ENCODE results near the gene NOL3. TPM values are rescaled to one million over a fixed set of nuclear protein-coding genes. Genes with fewer than 3 reads are reported as not detected.

NOL3 gene
- total and polyA plus RNA-seq, 8 donors = 11.4 to 492 (median 35.3) TPM

- no peak overlapping the region for H3K27ac ChIP-seq
- peaks cover 0 to 17% (median 0%) of the 10 kb centered on the region in 3 donors for H3K27me3 ChIP-seq
- intact Hi-C loops (cut with DNase I; ENCODE audit: low total_unique reads) = no loop called here
- WGBS, 5 donors = 75 to 95% (median 85%) methylated on average over 2 of the region's 2 CpGs
- no peaks in the 10 kb centered on the region for H3K9me3 ChIP-seq
- H3K36me3 ChIP-seq = peaks cover 57 to 89% (median 84%) of the 10 kb centered on the region in 4 donors
- TF ChIP-seq CTCF (IDR thresholded peaks at IDR 0.05) = no peak
- TF ChIP-seq POLR2A (IDR thresholded peaks at IDR 0.05) = no peak
- no peak for TF ChIP-seq EP300 (IDR thresholded peaks at IDR 0.05)
- TF ChIP-seq POLR2AphosphoS5 (IDR thresholded peaks at IDR 0.05) = no peak
- H3K4me1 ChIP-seq = peaks cover 8 to 17% (median 13%) of the 10 kb centered on the region in 4 donors
- DNase-seq = no peak
- H3K4me3 ChIP-seq = no peak overlapping the region
Observed at GRCh38 chr16:67145746-67146145, 24.6 kb upstream of the NOL3 start.

GRCh38 chr16:67146523-67147357 lies 23.6 kb upstream of the NOL3 start:
- no peak for DNase-seq
- Histone ChIP-seq H3K36me3 (peaks cover 47 to 79% (median 74%) of the 10 kb centered on the region in 4 donors), H3K27ac (no peak overlapping the region), H3K4me3 (no peak overlapping the region), H3K27me3 (peaks cover 0 to 22% (median 0%) of the 10 kb centered on the region in 3 donors), H3K4me1 (peaks cover 8 to 27% (median 23%) of the 10 kb centered on the region in 4 donors), H3K9me3 (no peaks in the 10 kb centered on the region)
- TF ChIP-seq CTCF (IDR thresholded peaks at IDR 0.05) (no peak), POLR2A (IDR thresholded peaks at IDR 0.05) (no peak), POLR2AphosphoS5 (IDR thresholded peaks at IDR 0.05) (no peak), EP300 (IDR thresholded peaks at IDR 0.05) (no peak)
- intact Hi-C loops (cut with DNase I; ENCODE audit: low total_unique reads) = no loop called here
- WGBS, 5 donors = 67 to 90% (median 81%) methylated on average over 7 of the region's 7 CpGs

GRCh38 chr16:67147437-67148140 lies 22.7 kb upstream of the NOL3 start:
- intact Hi-C loops (cut with DNase I; ENCODE audit: low total_unique reads) = no loop called here
- DNase-seq = no peak
- Histone ChIP-seq H3K4me1 (peaks cover 8 to 28% (median 25%) of the 10 kb centered on the region in 4 donors), H3K9me3 (no peaks in the 10 kb centered on the region), H3K36me3 (peaks cover 39 to 70% (median 66%) of the 10 kb centered on the region in 4 donors), H3K27me3 (peaks cover 0 to 22% (median 0%) of the 10 kb centered on the region in 3 donors), H3K4me3 (no peak overlapping the region), H3K27ac (no peak overlapping the region)
- TF ChIP-seq POLR2A (IDR thresholded peaks at IDR 0.05) (no peak), EP300 (IDR thresholded peaks at IDR 0.05) (no peak), CTCF (IDR thresholded peaks at IDR 0.05) (no peak), POLR2AphosphoS5 (IDR thresholded peaks at IDR 0.05) (no peak)
- WGBS, 5 donors = 90 to 97% (median 94%) methylated on average over 4 of the region's 4 CpGs

GRCh38 chr16:67148221-67148620 lies 22.1 kb upstream of the NOL3 start:
- TF ChIP-seq POLR2A (IDR thresholded peaks at IDR 0.05) (no peak), CTCF (IDR thresholded peaks at IDR 0.05) (no peak), POLR2AphosphoS5 (IDR thresholded peaks at IDR 0.05) (no peak), EP300 (IDR thresholded peaks at IDR 0.05) (no peak)
- intact Hi-C loops (cut with DNase I; ENCODE audit: low total_unique reads) = no loop called here
- Histone ChIP-seq H3K9me3 (no peaks in the 10 kb centered on the region), H3K4me1 (peaks cover 8 to 28% (median 25%) of the 10 kb centered on the region in 4 donors), H3K36me3 (peaks cover 36 to 64% (median 60%) of the 10 kb centered on the region in 4 donors), H3K4me3 (no peak overlapping the region), H3K27ac (no peak overlapping the region), H3K27me3 (peaks cover 0 to 22% (median 0%) of the 10 kb centered on the region in 3 donors)
- no peak for DNase-seq
- WGBS, 5 donors = 80 to 94% (median 90%) methylated on average over 2 of the region's 2 CpGs
